Lung (tissue), 12 donors: Measurements from ENCODE around the gene RELB. TPM values are rescaled to one million over a fixed set of nuclear protein-coding genes. Genes with fewer than 3 reads are reported as not detected.
A peak's percentile ranks its signal among the peaks of the same experiment; 100 is the strongest.

Experiments used
- ATAC-seq: fragments of 200-7000 bp; cut with Tn5 transposase; one replicate; pipeline ENCODE4 v1.9.1; 2020; ENCODE audit warnings: moderate number of reproducible peaks; ENCODE audit not compliant: insufficient read depth, low FRiP score
- DNase-seq, 3 donors: peaks; one replicate each; pipeline ENCODE4 v3.0.0-alpha.2; 2013 to 2017
- H3K27ac ChIP-seq, 2 donors: one replicate each; pipeline ENCODE4 v1.5.1; 2013; ENCODE audit warnings: mild to moderate bottlenecking in 2 of 2, moderate library complexity in 2 of 2, control low read depth in 1 of 2, inconsistent platforms in 1 of 2, low read depth in 1 of 2, low read length in 1 of 2
- H3K27me3 ChIP-seq, 3 donors: one replicate each; pipeline ENCODE4 v1.5.1; 2013; ENCODE audit warnings: low read length in 2 of 3; ENCODE audit not compliant: control insufficient read depth in 3 of 3, insufficient read depth in 3 of 3
- H3K36me3 ChIP-seq, 4 donors: one replicate each; pipeline ENCODE4 v1.5.1; 2013; ENCODE audit warnings: low read length in 4 of 4, mild to moderate bottlenecking in 1 of 4, moderate library complexity in 1 of 4; ENCODE audit not compliant: control insufficient read depth in 4 of 4, insufficient read depth in 4 of 4
- H3K4me1 ChIP-seq, 5 donors: one replicate each; pipeline ENCODE4 v1.5.1; 2013; ENCODE audit warnings: low read length in 5 of 5, mild to moderate bottlenecking in 2 of 5, moderate library complexity in 1 of 5; ENCODE audit not compliant: control insufficient read depth in 5 of 5, insufficient read depth in 5 of 5
- H3K4me3 ChIP-seq: one replicate; pipeline ENCODE4 v1.5.1; 2013; ENCODE audit warnings: mild to moderate bottlenecking, control low read depth, moderate library complexity
- H3K9ac ChIP-seq, 2 donors: one replicate each; pipeline ENCODE4 v1.5.1; 2013; ENCODE audit warnings: low read length in 2 of 2, control low read depth in 1 of 2; ENCODE audit not compliant: insufficient read depth in 1 of 2
- H3K9me3 ChIP-seq, 4 donors: one replicate each; pipeline ENCODE4 v1.5.1; 2013; ENCODE audit warnings: low read length in 3 of 4, mild to moderate bottlenecking in 1 of 4, moderate library complexity in 1 of 4; ENCODE audit not compliant: control insufficient read depth in 4 of 4, insufficient read depth in 3 of 4
- CTCF ChIP-seq: IDR thresholded peaks from 2 replicates; pipeline ENCODE4 v1.5.1; 2012; ENCODE audit warnings: mild to moderate bottlenecking; ENCODE audit errors: control extremely low read depth, extremely low read depth
- WGBS, 2 donors: extraction: QIAGEN DNeasy Blood & Tissue Kit; methylation state at CpG; one replicate each; pipeline ENCODE4 v1.1.7; 2013; 5-methylcytosine and 5-hydroxymethylcytosine counted together
- polyA plus RNA-seq, 2 donors: library from polyadenylated mRNA; stranded (reverse); fragments of 200-250 nt; gene quantifications; one replicate each; pipeline ENCODE4 v1.2.1, GENCODE V29; 2013
- total RNA-seq, 2 donors: library from RNA; depleted of rRNA in 1 of 2; stranded (reverse); fragments of >200 nt in 1 of 2; gene quantifications; one replicate each; pipeline ENCODE4 v1.2.1, GENCODE V29; 2014 to 2021
- donor health status: control.
- donor health status: control.
- donor health status: Bipolar disorder and iron deficiency.
- donor health status: healthy.
- donor health status: DM: yes; HTN: yes; CAD: no.

RELB gene
- total and polyA plus RNA-seq, 4 donors = 9.4 to 65.9 (median 19.8) TPM

DNA sequence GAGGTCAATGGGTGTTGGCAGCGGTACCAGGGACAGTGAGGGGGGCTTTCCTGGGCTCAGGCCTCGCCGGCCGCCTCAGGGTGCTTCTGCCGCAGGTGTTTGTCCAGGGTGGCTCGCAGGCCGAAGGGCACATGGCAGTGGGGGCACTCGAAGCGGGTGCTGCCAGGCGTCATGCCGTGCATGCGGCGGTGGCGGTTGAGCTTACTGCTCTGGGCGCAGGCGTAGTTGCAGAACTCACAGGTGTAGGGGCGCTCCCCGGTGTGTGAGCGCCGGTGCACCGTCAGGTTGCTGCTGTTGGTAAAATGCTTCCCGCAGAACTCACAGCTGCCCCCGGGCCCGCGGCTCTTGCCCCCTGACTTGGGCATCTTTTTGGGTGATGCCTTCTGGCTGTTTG, 70.3 kb downstream of the RELB start:
- peaks cover 9 to 50% (median 22%) of the 10 kb centered on the region in 4 donors for H3K36me3 ChIP-seq
- ATAC-seq = no peak

GRCh38 chr19:45071969-45072790, 70.9 kb downstream of the RELB start:
- no peaks in the 10 kb centered on the region for H3K9me3 ChIP-seq
- H3K4me3 ChIP-seq = no peak overlapping the region
- H3K9ac ChIP-seq = no peak overlapping the region
- peaks cover 0 to 5% (median 0%) of the 10 kb centered on the region in 5 donors for H3K4me1 ChIP-seq
- 82 to 92% methylated on average over 34 of the region's 34 CpGs for WGBS, 2 donors
- H3K36me3 ChIP-seq = peaks cover 3 to 44% (median 22%) of the 10 kb centered on the region in 4 donors
- peak overlapping the region in 1 of 2 donors; percentile 26 for H3K27ac ChIP-seq
- H3K27me3 ChIP-seq = no peaks in the 10 kb centered on the region
- ATAC-seq = no peak
- TF ChIP-seq CTCF = no peak
- no peak for DNase-seq

More for the DNA sequence above, 70.3 kb downstream of the RELB start:
- Histone ChIP-seq H3K4me3 (no peak overlapping the region), H3K27ac (no peak overlapping the region), H3K27me3 (no peaks in the 10 kb centered on the region), H3K9me3 (no peaks in the 10 kb centered on the region), H3K4me1 (peaks cover 0 to 3% (median 0%) of the 10 kb centered on the region in 5 donors), H3K9ac (no peak overlapping the region)
- 93 to 94% methylated on average over 25 of the region's 25 CpGs for WGBS, 2 donors
- no peak for TF ChIP-seq CTCF
- DNase-seq = no peak

DNA sequence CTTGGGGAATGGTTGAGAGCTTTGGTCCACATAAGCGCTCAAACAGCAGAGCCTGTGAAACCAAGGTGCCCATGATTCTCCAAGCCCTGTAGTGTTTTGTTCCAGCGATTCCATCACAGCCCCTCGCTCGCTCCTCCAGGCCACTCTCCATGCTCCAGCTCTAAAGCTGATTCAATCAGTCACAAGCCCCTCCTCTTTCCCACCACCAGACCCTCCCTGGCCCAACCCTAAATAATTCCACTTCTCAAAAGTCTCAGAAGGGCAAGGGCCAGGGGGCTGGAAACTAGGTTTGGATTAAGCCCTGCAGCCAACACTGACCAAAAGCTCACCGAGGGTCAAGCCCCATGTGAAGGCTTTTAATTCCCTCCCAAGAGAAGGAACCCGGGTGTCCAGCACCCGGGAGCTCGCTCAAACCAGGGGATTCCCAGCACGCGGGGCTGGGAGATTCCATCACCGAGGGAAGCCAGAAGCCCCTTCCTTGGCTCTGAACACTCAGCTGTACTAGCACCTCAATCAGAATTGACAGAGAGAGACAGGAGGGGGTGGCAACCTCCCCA, 73.6 kb downstream of the RELB start:
- no peak overlapping the region for H3K27ac ChIP-seq
- WGBS, 2 donors = 45 to 60% methylated on average over 11 of the region's 11 CpGs
- H3K4me1 ChIP-seq = peaks cover 2 to 8% (median 5%) of the 10 kb centered on the region in 5 donors
- H3K4me3 ChIP-seq = no peak overlapping the region
- peaks cover 0 to 21% (median 13%) of the 10 kb centered on the region in 4 donors for H3K36me3 ChIP-seq
- H3K9ac ChIP-seq = no peak overlapping the region
- DNase-seq = no peak
- no peaks in the 10 kb centered on the region for H3K27me3 ChIP-seq
- H3K9me3 ChIP-seq = no peaks in the 10 kb centered on the region
- no peak for TF ChIP-seq CTCF
- no peak for ATAC-seq
